Erythroblast (primary cell): ENCODE data around the gene DNAI1.

ENCODE experiments used
- GATA1 ChIP-seq: IDR thresholded peaks from 2 replicates; pipeline ENCODE4 v1.6.1; 2011; ENCODE audit warnings: low read depth, mild to moderate bottlenecking, control low read depth, low read length, moderate library complexity
- POLR2A ChIP-seq: IDR thresholded peaks from 2 replicates; pipeline ENCODE4 v1.6.1; 2011; ENCODE audit warnings: mild to moderate bottlenecking, low read length

GRCh38 chr9:34555500-34555899 is 96.9 kb downstream of the DNAI1 start:
- TF ChIP-seq POLR2A, result no peak
- TF ChIP-seq GATA1, result no peak
